Breast epithelium (tissue), 3 donors: ENCODE results near the gene TP53INP2.

Experiments used
- POLR2A ChIP-seq: fragments of 450-650 bp; IDR thresholded peaks from one replicate; pipeline ENCODE4 v1.6.1; 2016; ENCODE audit warnings: antibody characterized with exemption, mild to moderate bottlenecking, moderate library complexity
- POLR2AphosphoS5 ChIP-seq, 3 donors: sonication (generic); formaldehyde crosslinking; IDR thresholded peaks; one replicate each; pipeline ENCODE4 v1.6.1; 2017; ENCODE audit warnings: antibody characterized with exemption in 3 of 3
- TF ChIP-seq, protein P1 (sequence below), 3 donors: fragments of 450-650 bp; IDR thresholded peaks; one replicate each; pipeline ENCODE4 v1.5.1; 2016 to 2017; ENCODE audit warnings: antibody characterized with exemption in 3 of 3, mild to moderate bottlenecking in 3 of 3, moderate library complexity in 3 of 3

GRCh38 chr20:34669094-34669493 is 35.0 kb upstream of the TP53INP2 start:
- TF ChIP-seq, protein P1, sequence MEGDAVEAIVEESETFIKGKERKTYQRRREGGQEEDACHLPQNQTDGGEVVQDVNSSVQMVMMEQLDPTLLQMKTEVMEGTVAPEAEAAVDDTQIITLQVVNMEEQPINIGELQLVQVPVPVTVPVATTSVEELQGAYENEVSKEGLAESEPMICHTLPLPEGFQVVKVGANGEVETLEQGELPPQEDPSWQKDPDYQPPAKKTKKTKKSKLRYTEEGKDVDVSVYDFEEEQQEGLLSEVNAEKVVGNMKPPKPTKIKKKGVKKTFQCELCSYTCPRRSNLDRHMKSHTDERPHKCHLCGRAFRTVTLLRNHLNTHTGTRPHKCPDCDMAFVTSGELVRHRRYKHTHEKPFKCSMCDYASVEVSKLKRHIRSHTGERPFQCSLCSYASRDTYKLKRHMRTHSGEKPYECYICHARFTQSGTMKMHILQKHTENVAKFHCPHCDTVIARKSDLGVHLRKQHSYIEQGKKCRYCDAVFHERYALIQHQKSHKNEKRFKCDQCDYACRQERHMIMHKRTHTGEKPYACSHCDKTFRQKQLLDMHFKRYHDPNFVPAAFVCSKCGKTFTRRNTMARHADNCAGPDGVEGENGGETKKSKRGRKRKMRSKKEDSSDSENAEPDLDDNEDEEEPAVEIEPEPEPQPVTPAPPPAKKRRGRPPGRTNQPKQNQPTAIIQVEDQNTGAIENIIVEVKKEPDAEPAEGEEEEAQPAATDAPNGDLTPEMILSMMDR (IDR thresholded peaks at IDR 0.05) = no peak
- no peak for TF ChIP-seq POLR2A
- no peak for TF ChIP-seq POLR2AphosphoS5 (IDR thresholded peaks at IDR 0.05)
